ENCODE data around the gene TFE3. TPM values are rescaled to one million over a fixed set of nuclear protein-coding genes. Genes with fewer than 3 reads are reported as not detected.

TFE3 gene
- total RNA-seq, 4 donors from 2014 or later = 68.4 to 160 (median 118) TPM

DNA sequence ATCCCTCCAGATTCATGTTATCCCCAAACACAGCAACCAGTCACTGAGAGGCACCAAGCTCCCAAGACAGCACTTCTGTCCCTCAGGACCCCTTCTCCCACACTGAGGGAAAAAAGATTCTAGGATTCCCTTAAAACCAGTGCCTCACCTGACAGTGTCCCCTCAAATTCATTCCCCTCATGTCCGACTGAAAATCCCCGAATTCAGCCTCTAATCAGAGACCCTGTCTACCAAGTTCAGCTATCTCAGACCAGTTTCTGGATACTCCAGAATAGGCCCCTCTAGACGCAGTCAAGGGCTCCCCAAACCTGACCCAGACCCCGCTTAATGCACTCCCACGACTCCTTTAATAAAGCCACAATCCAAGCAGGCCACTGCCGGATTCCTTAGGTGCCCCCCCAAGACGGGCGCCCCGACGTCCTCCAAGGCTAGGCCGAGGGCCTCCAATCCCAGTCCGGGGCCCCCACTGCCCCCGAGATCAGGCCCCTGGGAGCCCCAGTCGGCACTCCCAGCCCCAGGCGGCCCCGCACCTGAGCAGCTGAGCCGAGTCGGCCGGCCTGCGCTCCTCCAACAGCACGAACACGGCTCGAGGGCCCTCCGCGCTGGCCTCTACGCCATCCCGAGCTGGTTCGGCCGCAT, 457 bp downstream of the TFE3 start:
- Histone ChIP-seq H3K4me1 (peaks cover 9 to 18% of the 10 kb centered on the region in 2 donors), H3K4me3 (replicated peaks in 1 of 3) (peak overlapping the region; percentile 65 to 78 (median 68)), H3K9me3 (no peaks in the 10 kb centered on the region), H3K36me3 (peaks cover 12 to 14% of the 10 kb centered on the region in 2 donors), H3K27ac (peak overlapping the region; percentile 96 to 98 (median 97)), H3K27me3 (no peaks in the 10 kb centered on the region)
- intact Hi-C loops (cut with DNase I) = no loop called here
- 0 to 2% methylated on average over 5 to 9 of the region's 29 CpGs for WGBS, 2 donors
- DNase-seq = peak in 1 of 2 donors; percentile 10
- no peak for TF ChIP-seq POLR2A (IDR thresholded peaks at IDR 0.05)
- TF ChIP-seq, protein P1, sequence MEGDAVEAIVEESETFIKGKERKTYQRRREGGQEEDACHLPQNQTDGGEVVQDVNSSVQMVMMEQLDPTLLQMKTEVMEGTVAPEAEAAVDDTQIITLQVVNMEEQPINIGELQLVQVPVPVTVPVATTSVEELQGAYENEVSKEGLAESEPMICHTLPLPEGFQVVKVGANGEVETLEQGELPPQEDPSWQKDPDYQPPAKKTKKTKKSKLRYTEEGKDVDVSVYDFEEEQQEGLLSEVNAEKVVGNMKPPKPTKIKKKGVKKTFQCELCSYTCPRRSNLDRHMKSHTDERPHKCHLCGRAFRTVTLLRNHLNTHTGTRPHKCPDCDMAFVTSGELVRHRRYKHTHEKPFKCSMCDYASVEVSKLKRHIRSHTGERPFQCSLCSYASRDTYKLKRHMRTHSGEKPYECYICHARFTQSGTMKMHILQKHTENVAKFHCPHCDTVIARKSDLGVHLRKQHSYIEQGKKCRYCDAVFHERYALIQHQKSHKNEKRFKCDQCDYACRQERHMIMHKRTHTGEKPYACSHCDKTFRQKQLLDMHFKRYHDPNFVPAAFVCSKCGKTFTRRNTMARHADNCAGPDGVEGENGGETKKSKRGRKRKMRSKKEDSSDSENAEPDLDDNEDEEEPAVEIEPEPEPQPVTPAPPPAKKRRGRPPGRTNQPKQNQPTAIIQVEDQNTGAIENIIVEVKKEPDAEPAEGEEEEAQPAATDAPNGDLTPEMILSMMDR (IDR thresholded peaks at IDR 0.05) = no peak

DNA sequence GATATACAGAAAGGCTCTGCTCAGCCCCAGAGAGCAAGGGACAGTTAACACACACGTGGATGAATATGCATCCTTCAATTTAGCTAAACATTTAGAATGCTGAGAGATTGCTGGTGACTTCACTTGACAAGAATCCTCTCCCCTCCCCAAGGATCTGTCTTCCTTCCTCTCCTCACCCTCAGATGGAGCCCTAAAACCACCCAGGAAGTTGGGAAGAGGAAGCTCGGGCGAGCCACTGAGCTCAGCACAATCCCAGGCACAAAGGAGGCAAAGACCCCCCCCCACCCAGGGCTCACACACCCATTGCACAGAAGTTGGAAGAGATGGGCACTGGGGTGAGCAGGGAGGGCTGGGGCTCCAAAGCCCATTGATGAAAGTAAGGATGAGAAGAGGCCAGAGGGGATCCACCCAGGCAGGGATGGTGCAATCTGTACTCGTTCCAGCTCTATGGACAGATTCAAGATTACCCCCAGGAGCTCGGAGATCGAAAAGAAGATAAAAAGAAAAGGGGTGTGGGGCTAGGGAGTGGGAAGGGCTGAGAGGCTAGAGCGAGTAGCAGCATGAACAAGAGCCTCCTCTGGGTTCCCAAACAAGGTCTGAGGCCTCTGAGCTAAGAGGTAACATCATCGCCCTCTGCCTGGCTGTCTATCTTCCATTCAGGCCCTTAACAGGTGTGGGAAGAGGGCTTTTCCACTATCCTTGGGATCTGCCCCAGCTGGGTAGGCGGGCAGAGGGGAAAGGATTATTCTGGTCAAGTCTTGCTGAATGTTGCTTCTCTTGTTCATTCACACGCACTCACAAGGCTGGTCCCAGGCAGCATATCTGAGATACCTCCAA, 1.2 kb downstream of the TFE3 start:
- Histone ChIP-seq H3K4me3 (replicated peaks in 1 of 3) (peak overlapping the region; percentile 65 to 78 (median 68)), H3K4me1 (peaks cover 9 to 18% of the 10 kb centered on the region in 2 donors), H3K9me3 (no peaks in the 10 kb centered on the region), H3K27ac (peak overlapping the region; percentile 96 to 98 (median 97)), H3K27me3 (no peaks in the 10 kb centered on the region), H3K36me3 (peaks cover 17 to 21% of the 10 kb centered on the region in 2 donors)
- intact Hi-C loops (cut with DNase I) = no loop called here
- peak; percentile 6 to 12 for DNase-seq
- 3 to 4% methylated on average over 7 to 9 of the region's 10 CpGs for WGBS, 2 donors
- TF ChIP-seq, protein P1 (IDR thresholded peaks at IDR 0.05) = no peak
- TF ChIP-seq POLR2A (IDR thresholded peaks at IDR 0.05) = no peak

DNA sequence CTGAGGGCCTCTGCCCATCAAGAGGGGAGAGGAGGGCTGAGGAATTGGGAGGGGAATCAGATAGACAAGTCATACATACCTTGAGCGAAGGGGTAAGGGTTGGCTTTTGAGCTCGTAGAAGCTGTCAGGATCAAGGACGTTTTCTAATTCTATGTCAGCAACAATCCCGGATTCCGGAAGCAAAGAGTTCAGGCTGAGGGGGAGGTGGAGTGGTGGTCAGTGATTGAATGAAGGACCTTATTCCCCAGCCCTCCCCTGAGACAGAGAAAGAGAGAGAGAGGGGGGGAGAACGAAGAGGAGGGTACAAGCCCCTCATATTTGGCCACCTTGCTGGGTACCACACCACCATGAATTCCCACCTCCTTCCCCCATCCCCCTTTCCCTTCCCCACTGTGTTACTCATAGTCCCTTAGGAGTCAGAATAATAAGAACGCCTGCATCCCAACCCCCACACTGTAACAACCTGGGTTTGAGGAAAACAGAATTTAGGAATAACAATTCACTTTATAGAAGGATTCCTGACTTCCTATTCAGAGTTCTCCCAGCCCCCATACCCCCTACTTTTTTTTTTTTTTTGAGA, 2.7 kb downstream of the TFE3 start:
- TF ChIP-seq, protein P1 (IDR thresholded peaks at IDR 0.05) = no peak
- TF ChIP-seq POLR2A (IDR thresholded peaks at IDR 0.05) = no peak
- Histone ChIP-seq H3K4me3 (replicated peaks in 1 of 3) (peak overlapping the region in 1 of 3 donors; percentile 0), H3K27ac (peak overlapping the region; percentile 84 to 98 (median 97)), H3K4me1 (peaks cover 9 to 18% of the 10 kb centered on the region in 2 donors), H3K9me3 (no peaks in the 10 kb centered on the region), H3K27me3 (no peaks in the 10 kb centered on the region), H3K36me3 (peaks cover 17 to 27% of the 10 kb centered on the region in 2 donors)
- WGBS, 2 donors = 16 to 25% methylated on average over 7 of the region's 7 CpGs
- no peak for DNase-seq
- intact Hi-C loops (cut with DNase I) = no loop called here

DNA sequence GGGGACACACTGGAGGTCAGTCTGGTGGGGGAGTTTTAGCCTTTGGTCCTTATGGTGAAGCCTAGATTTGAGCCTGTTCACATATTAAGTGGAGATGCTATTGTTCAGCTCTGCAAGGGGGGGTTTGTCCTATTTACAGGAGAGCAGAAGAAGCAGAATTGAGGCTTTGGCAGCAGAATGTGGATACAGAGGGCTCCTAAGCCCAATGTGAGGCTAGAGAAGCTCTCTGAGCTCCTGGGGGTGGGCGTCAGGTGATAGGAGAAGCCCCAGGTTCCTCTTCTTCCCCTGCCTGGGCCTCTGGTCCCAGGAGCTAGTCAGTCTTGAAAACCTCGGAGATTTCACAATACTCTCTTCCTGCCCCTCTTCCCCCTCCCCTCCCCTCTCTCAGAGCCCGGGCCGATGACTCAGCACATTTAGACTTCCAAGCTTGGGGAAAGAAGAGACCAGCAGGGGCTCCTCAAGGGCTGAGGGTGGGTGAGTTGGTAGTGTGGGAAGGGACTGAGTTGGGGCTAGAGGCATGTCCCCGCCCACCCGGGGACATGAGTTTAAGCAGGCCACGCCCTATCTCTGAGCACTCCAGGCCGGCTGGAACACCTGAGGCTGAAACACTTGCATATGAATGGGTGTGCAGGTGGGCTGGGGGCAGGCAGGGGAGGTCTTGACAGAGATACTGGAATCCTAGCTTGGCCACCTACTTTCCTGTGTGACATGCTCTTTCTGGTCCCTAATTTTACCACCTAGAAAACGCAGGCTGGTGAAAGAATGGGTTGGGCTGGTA, 3.4 kb downstream of the TFE3 start:
- intact Hi-C loops (cut with DNase I) = no loop called here
- Histone ChIP-seq H3K27ac (peak overlapping the region; percentile 84 to 98 (median 97)), H3K27me3 (no peaks in the 10 kb centered on the region), H3K4me3 (replicated peaks in 1 of 3) (peak overlapping the region in 1 of 3 donors; percentile 0), H3K4me1 (peaks cover 9 to 18% of the 10 kb centered on the region in 2 donors), H3K36me3 (peaks cover 17 to 27% of the 10 kb centered on the region in 2 donors), H3K9me3 (no peaks in the 10 kb centered on the region)
- TF ChIP-seq POLR2A (IDR thresholded peaks at IDR 0.05) = peak in 1 of 2 donors; percentile 68
- TF ChIP-seq, protein P1 (IDR thresholded peaks at IDR 0.05) = peak in 2 of 6 experiments; percentile 11 to 13
- peak; percentile 87 to 90 for DNase-seq
- 0 to 5% methylated on average over 6 to 8 of the region's 9 CpGs for WGBS, 2 donors

All from thyroid gland (tissue), 4 donors.